GM18508 (cell line): ENCODE data around the gene IPO4.

Source experiments
- ATAC-seq: cut with Tn5 transposase; IDR thresholded peaks from one replicate; pipeline ENCODE4 v1.9.1; 2021; ENCODE audit warnings: moderate number of reproducible peaks; ENCODE audit not compliant: insufficient read depth, unreplicated experiment

IPO4 gene

GRCh38 chr14:24150061-24150460 lies 38.6 kb downstream of the IPO4 start:
- ATAC-seq = no peak

- ATAC-seq = no peak
Observed at GRCh38 chr14:24149302-24149969, 39.2 kb downstream of the IPO4 start.

GRCh38 chr14:24147761-24148428 lies 40.7 kb downstream of the IPO4 start:
- ATAC-seq = no peak

GRCh38 chr14:24146978-24147760 lies 41.4 kb downstream of the IPO4 start, which contains the start of gene RNF31:
Gene RNF31, plus strand, starts transcription at chr14:24147498. Its CDS starts 201 bp downstream, at chr14:24147699.
- peak; percentile 67 for ATAC-seq

- ATAC-seq = peak; percentile 31
Observed at GRCh38 chr14:24146453-24146977, 42.1 kb downstream of the IPO4 start, which contains the start of gene PSME2. Gene PSME2, minus strand, starts transcription at chr14:24146610. Its CDS starts 29 bp downstream, at chr14:24146581.

GRCh38 chr14:24145690-24146452 lies 42.7 kb downstream of the IPO4 start:
- no peak for ATAC-seq

- ATAC-seq = no peak
Observed at GRCh38 chr14:24145219-24145618, 43.4 kb downstream of the IPO4 start.

GRCh38 chr14:24144451-24144850 lies 44.2 kb downstream of the IPO4 start:
- ATAC-seq = no peak

- ATAC-seq = no peak
Observed at GRCh38 chr14:24143511-24143910, 45.1 kb downstream of the IPO4 start.

- ATAC-seq = peak; percentile 74
Observed at GRCh38 chr14:24141097-24141880, 47.3 kb downstream of the IPO4 start, which contains the start of gene EMC9. Gene EMC9, minus strand, starts transcription at chr14:24141591. Its CDS starts 287 bp downstream, at chr14:24141304.

- ATAC-seq = no peak
Observed at GRCh38 chr14:24139272-24139934, 49.2 kb downstream of the IPO4 start.

GRCh38 chr14:24138396-24139271 lies 50.0 kb downstream of the IPO4 start:
- no peak for ATAC-seq

- no peak for ATAC-seq
Observed at GRCh38 chr14:24137529-24138395, 50.9 kb downstream of the IPO4 start.

GRCh38 chr14:24136684-24137528 lies 51.7 kb downstream of the IPO4 start:
- no peak for ATAC-seq

GRCh38 chr14:24135834-24136683 lies 52.6 kb downstream of the IPO4 start, which contains the start of gene PSME1:
Gene PSME1, plus strand, starts transcription at chr14:24136194. Its CDS starts 69 bp downstream, at chr14:24136263.
- no peak for ATAC-seq
